OCI-LY7 (cell line): Measurements from ENCODE around the gene DNAAF2.

Source experiments
- CTCF ChIP-seq: fragments of 200-600 bp; sonication (generic); conservative IDR thresholded peaks from 2 replicates; pipeline ENCODE4 v1.5.1; 2014; ENCODE audit warnings: mild to moderate bottlenecking, antibody characterized with exemption, low read length, moderate library complexity, mixed read lengths
- EZH2phosphoT487 ChIP-seq: fragments of 200-600 bp; sonication (generic); IDR thresholded peaks from 2 replicates; pipeline ENCODE4 v1.6.1; 2018; ENCODE audit warnings: low read depth, borderline replicate concordance, mild to moderate bottlenecking, mixed run types, antibody characterized with exemption, low read length, moderate library complexity, mixed read lengths

DNA sequence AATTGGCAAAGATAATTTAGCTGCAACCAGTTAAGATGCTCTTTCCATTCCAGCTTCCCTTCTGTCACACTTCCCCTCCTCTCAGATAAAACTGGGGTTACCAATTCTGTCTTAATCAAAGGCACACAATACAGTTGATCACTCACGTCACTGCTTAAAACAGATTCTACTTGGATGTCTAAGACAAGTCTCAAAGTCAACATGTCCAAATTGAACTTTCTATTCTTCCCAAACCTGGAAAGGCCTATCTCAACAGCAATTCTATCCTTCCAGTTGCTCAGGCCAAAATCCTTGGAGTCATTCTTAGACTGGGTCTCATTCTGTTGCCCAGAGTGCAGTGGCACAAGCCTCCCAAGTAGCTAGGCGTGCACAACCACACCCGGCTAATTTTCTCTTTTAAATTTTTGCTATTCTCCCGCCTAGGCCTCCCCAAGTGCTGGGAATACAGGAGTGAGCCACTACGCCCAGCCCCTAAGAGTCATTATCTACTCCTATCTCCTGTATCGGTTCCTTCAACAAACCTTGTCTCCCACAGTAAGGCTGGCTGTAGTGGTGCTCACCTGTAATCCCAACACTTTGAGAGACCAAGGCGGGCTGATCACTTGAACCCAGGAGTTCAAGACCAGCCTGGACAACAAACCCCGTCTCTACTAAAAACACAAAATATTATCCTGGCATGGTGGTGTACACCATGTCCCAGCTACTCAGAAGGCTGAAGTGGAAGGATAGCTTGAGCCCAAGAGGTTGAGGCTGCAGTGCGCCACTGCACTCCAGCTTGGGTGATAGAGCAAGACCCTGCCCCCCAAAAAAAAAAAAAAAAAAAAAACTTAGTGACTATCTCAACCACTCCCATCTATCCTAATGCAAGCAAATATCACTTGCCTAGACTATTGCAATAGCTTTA is 53.6 kb downstream of the DNAAF2 start:
- TF ChIP-seq CTCF = no peak
- TF ChIP-seq EZH2phosphoT487 = no peak
